ENCODE measurements around the gene EWSR1.

EWSR1 gene

GRCh38 chr22:29317827-29318454 is 49.9 kb downstream of the EWSR1 start:
- no peak for DNase-seq (ENCODE audit: low read depth)

GRCh38 chr22:29319072-29319471 is 51.0 kb downstream of the EWSR1 start:
- no peak for DNase-seq (ENCODE audit: low read depth)

- DNase-seq (ENCODE audit: low read depth): no peak
These were observed 52.5 kb downstream of the EWSR1 start for GRCh38 chr22:29320546-29320945.

- DNase-seq (ENCODE audit: low read depth): no peak
These were observed 55.6 kb downstream of the EWSR1 start for GRCh38 chr22:29323641-29324040.

GRCh38 chr22:29325356-29325755 is 57.3 kb downstream of the EWSR1 start:
- DNase-seq (ENCODE audit: low read depth): no peak

GRCh38 chr22:29325785-29326315 is 57.8 kb downstream of the EWSR1 start:
- no peak for DNase-seq (ENCODE audit: low read depth)

GRCh38 chr22:29326481-29326880 is 58.4 kb downstream of the EWSR1 start:
- no peak for DNase-seq (ENCODE audit: low read depth)

- no peak for DNase-seq (ENCODE audit: low read depth)
These were observed 59.2 kb downstream of the EWSR1 start for GRCh38 chr22:29327089-29327764.

- no peak for DNase-seq (ENCODE audit: low read depth)
These were observed 60.0 kb downstream of the EWSR1 start for GRCh38 chr22:29328055-29328454.

- DNase-seq (ENCODE audit: low read depth): no peak
These were observed 60.8 kb downstream of the EWSR1 start for GRCh38 chr22:29328566-29329500.

- DNase-seq (ENCODE audit: low read depth): no peak
These were observed 61.5 kb downstream of the EWSR1 start for GRCh38 chr22:29329581-29329980.

GRCh38 chr22:29330291-29330690 is 62.2 kb downstream of the EWSR1 start:
- DNase-seq (ENCODE audit: low read depth): no peak

GRCh38 chr22:29330753-29331152 is 62.7 kb downstream of the EWSR1 start:
- no peak for DNase-seq (ENCODE audit: low read depth)

- DNase-seq (ENCODE audit: low read depth): no peak
These were observed 63.1 kb downstream of the EWSR1 start for GRCh38 chr22:29331213-29331612.

- no peak for DNase-seq (ENCODE audit: low read depth)
These were observed 63.7 kb downstream of the EWSR1 start for GRCh38 chr22:29331658-29332300.

GRCh38 chr22:29332886-29333496 is 64.9 kb downstream of the EWSR1 start:
- no peak for DNase-seq (ENCODE audit: low read depth)

- DNase-seq (ENCODE audit: low read depth): no peak
These were observed 66.1 kb downstream of the EWSR1 start for GRCh38 chr22:29334148-29334547.

- no peak for DNase-seq (ENCODE audit: low read depth)
These were observed 66.8 kb downstream of the EWSR1 start for GRCh38 chr22:29334696-29335344.

GRCh38 chr22:29335656-29336055 is 67.6 kb downstream of the EWSR1 start:
- no peak for DNase-seq (ENCODE audit: low read depth)

- DNase-seq (ENCODE audit: low read depth): no peak
These were observed 68.9 kb downstream of the EWSR1 start for GRCh38 chr22:29336751-29337490.

Data from activated T-cell treated with anti-CD3 and anti-CD28 coated beads for 48 hours (primary cell).